Calu3 (cell line): Measurements from ENCODE around the gene PCDHB9. TPM values are rescaled to one million over a fixed set of nuclear protein-coding genes. Genes with fewer than 3 reads are reported as not detected.
"Not testable (repeated sequence)": the region's sequence is repeated elsewhere in the genome, so short reads cannot be mapped to it uniquely, and the experiment has no call there.

Experiments used
- BruUV-seq: library from RNA; stranded (reverse); fragments of 400-500 nt; replicated peaks from 2 replicates; lab custom pipeline; 2021; lab: Mats Ljungman, UMichigan
- CTCF ChIA-PET: fragments of 300-600 bp; sonication (Branson Sonifier 250); formaldehyde crosslinking; loops from one replicate; lab custom pipeline; 2022; ENCODE audit warnings: antibody characterized with exemption; lab: Charles Lee
- DNase-seq: peaks from one replicate; pipeline ENCODE4 v3.0.0; 2022
- H3K27ac Mint-ChIP-seq: one replicate; pipeline ENCODE4 v1.8.0; 2022; ENCODE audit warnings: mixed read lengths; ENCODE audit not compliant: unreplicated experiment
- H3K27me3 Mint-ChIP-seq: one replicate; pipeline ENCODE4 v1.8.0; 2022; ENCODE audit warnings: mixed read lengths; ENCODE audit not compliant: unreplicated experiment
- H3K36me3 Mint-ChIP-seq: one replicate; pipeline ENCODE4 v1.8.0; 2022; ENCODE audit warnings: mild to moderate bottlenecking, moderate library complexity, mixed read lengths; ENCODE audit not compliant: insufficient read depth, unreplicated experiment
- H3K4me1 Mint-ChIP-seq: one replicate; pipeline ENCODE4 v1.8.0; 2022; ENCODE audit warnings: mild to moderate bottlenecking, low read depth, mixed read lengths; ENCODE audit not compliant: unreplicated experiment
- H3K4me3 Mint-ChIP-seq: one replicate; pipeline ENCODE4 v1.8.0; 2022; ENCODE audit warnings: mild to moderate bottlenecking, low read depth, moderate library complexity, mixed read lengths; ENCODE audit not compliant: unreplicated experiment
- H3K9me3 Mint-ChIP-seq: one replicate; pipeline ENCODE4 v1.8.0; 2022; ENCODE audit warnings: low read depth, mixed read lengths; ENCODE audit not compliant: unreplicated experiment
- CTCF ChIP-seq: fragments of 200-600 bp; IDR thresholded peaks from one replicate; pipeline ENCODE4 v1.8.0; 2022; ENCODE audit warnings: antibody characterized with exemption; ENCODE audit not compliant: unreplicated experiment
- intact Hi-C: fragments of 100-400 bp; cut with micrococcal nuclease; formaldehyde crosslinking; loops from one replicate; pipeline ENCODE4 v1.10.0; 2022; ENCODE audit not compliant: unreplicated experiment
- total RNA-seq: library from RNA; stranded (reverse); gene quantifications from 2 replicates; pipeline ENCODE4 v1.2.3, GENCODE V29; 2022

The PCDHB9 gene
- total RNA-seq, 1 experiment from 2014 or later: 3.5 TPM

DNA sequence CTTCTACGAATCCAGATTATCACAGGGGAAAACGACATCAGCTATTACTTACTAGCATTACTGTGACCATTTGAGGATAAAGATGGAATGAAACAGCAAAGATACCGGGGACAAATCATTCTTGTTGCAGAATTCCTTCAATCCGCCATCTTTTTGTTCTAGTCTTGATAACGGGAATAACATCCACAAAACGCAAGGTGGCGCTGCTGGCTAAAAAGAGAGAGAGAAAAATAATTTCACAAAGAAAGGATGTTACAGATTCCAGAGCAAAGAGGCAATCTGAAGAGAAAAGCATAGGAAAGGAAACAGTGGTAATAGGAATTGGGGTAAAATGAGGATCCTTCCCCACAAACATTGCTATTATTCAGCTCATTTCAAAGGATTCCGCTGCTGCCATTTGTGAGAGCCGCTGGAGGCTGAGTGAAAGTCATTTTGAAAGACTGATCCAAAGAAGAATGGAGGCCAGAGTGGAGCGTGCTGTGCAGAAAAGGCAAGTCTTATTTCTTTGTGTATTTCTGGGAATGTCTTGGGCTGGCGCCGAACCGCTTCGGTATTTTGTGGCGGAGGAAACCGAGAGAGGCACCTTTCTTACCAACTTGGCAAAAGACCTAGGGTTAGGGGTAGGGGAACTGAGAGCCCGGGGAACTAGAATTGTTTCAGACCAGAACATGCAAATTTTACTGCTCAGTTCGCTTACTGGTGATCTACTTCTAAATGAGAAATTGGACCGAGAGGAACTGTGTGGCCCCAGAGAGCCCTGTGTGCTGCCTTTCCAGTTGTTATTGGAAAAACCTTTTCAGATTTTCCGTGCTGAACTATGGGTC, 14.4 kb upstream of the PCDHB9 start, which contains the start of gene PCDHB7:
TSS of gene PCDHB7 (plus strand) at position 264 of the 824 bp plus-strand sequence. CDS start at position 456, 192 bp downstream.
- H3K4me1 Mint-ChIP-seq: no peaks in the 10 kb centered on the region
- intact Hi-C loops: no loop called here
- H3K36me3 Mint-ChIP-seq: peaks cover 4% of the 10 kb centered on the region
- no peak within 1 kb of the TSS for H3K27ac Mint-ChIP-seq
- H3K9me3 Mint-ChIP-seq: peaks cover 14% of the 10 kb centered on the region
- TF ChIP-seq CTCF: peak; percentile 14
- no TSS peak for BruUV-seq
- CTCF ChIA-PET: no interaction called here
- H3K4me3 Mint-ChIP-seq: no peak within 1 kb of the TSS
- H3K27me3 Mint-ChIP-seq: no peaks in the 10 kb centered on the region
- no peak for DNase-seq

DNA sequence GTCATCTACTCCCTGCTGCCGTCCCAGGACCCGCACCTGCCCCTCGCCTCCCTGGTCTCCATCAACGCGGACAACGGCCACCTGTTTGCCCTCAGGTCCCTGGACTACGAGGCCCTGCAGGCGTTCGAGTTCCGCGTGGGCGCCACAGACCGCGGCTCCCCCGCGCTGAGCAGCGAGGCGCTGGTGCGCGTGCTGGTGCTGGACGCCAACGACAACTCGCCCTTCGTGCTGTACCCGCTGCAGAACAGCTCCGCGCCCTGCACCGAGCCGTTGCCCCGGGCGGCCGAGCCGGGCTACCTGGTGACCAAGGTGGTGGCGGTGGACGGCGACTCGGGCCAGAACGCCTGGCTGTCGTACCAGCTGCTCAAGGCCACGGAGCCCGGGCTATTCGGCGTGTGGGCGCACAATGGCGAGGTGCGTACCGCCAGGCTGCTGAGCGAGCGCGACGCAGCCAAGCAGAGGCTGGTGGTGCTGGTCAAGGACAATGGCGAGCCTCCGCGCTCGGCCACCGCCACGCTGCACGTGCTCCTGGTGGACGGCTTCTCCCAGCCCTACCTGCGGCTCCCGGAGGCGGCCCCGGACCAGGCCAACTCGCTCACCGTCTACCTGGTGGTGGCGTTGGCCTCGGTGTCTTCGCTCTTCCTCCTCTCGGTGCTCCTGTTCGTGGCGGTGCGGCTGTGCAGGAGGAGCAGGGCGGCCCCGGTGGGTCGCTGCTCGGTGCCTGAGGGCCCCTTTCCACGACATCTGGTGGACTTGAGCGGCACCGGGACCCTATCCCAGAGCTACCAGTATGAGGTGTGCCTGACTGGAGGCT, 12.5 kb upstream of the PCDHB9 start:
- CTCF ChIA-PET, intact Hi-C loops, H3K4me3 Mint-ChIP-seq, DNase-seq, H3K27ac Mint-ChIP-seq, H3K4me1 Mint-ChIP-seq, BruUV-seq, H3K27me3 Mint-ChIP-seq, H3K9me3 Mint-ChIP-seq, H3K36me3 Mint-ChIP-seq: not testable (repeated sequence)

- no peaks in the 10 kb centered on the region for H3K4me1 Mint-ChIP-seq
- BruUV-seq: no TSS peak
- CTCF ChIA-PET: no interaction called here
- DNase-seq: no peak
- H3K27me3 Mint-ChIP-seq: no peaks in the 10 kb centered on the region
- H3K9me3 Mint-ChIP-seq: peaks cover 3% of the 10 kb centered on the region
- no peak for TF ChIP-seq CTCF
- peaks cover 4% of the 10 kb centered on the region for H3K36me3 Mint-ChIP-seq
- intact Hi-C loops: no loop called here
- no peak overlapping the region for H3K4me3 Mint-ChIP-seq
- H3K27ac Mint-ChIP-seq: no peak overlapping the region
Measured at GRCh38 chr5:141175933-141176332, 11.0 kb upstream of the PCDHB9 start.

GRCh38 chr5:141177577-141178191, 9.3 kb upstream of the PCDHB9 start, which contains the start of gene PCDHB8:
TSS of gene PCDHB8 (plus strand) at chr5:141177790. CDS start at chr5:141178035, 245 bp downstream.
- H3K36me3 Mint-ChIP-seq, H3K4me1 Mint-ChIP-seq, H3K9me3 Mint-ChIP-seq, intact Hi-C loops, DNase-seq, H3K27me3 Mint-ChIP-seq, H3K27ac Mint-ChIP-seq, CTCF ChIA-PET, BruUV-seq, H3K4me3 Mint-ChIP-seq: not testable (repeated sequence)

- H3K36me3 Mint-ChIP-seq, DNase-seq, BruUV-seq, CTCF ChIA-PET, H3K4me1 Mint-ChIP-seq, H3K27me3 Mint-ChIP-seq, H3K4me3 Mint-ChIP-seq, intact Hi-C loops, H3K27ac Mint-ChIP-seq: not testable (repeated sequence)
- peaks cover 14% of the 10 kb centered on the region for H3K9me3 Mint-ChIP-seq
Measured at GRCh38 chr5:141179371-141179770, 7.6 kb upstream of the PCDHB9 start.

- H3K4me1 Mint-ChIP-seq, H3K27ac Mint-ChIP-seq, BruUV-seq, H3K27me3 Mint-ChIP-seq, H3K36me3 Mint-ChIP-seq, CTCF ChIA-PET, H3K4me3 Mint-ChIP-seq, DNase-seq, intact Hi-C loops: not testable (repeated sequence)
- H3K9me3 Mint-ChIP-seq: peaks cover 17% of the 10 kb centered on the region
Measured at GRCh38 chr5:141179876-141180275, 7.1 kb upstream of the PCDHB9 start.
